ENCODE results near the gene FMN1.

The FMN1 gene

GRCh38 chr15:32786906-32787305, 407.6 kb downstream of the FMN1 start:
- DNase-seq (ENCODE audit: insufficient read length) (no peak), FAIRE-seq (no peak)
- TF ChIP-seq POLR2A (IDR thresholded peaks at IDR 0.05; ENCODE audit: low read depth, low read length) = no peak
- no peak for TF ChIP-seq TAF1 (IDR thresholded peaks at IDR 0.05; ENCODE audit: borderline replicate concordance, low read depth, low read length)
- no peak for TF ChIP-seq POLR2AphosphoS5 (IDR thresholded peaks at IDR 0.05; ENCODE audit: low read depth, low read length)

- no peak for DNase-seq (ENCODE audit: insufficient read length)
- TF ChIP-seq TAF1 (IDR thresholded peaks at IDR 0.05; ENCODE audit: borderline replicate concordance, low read depth, low read length) (no peak), POLR2AphosphoS5 (IDR thresholded peaks at IDR 0.05; ENCODE audit: low read depth, low read length) (no peak), POLR2A (IDR thresholded peaks at IDR 0.05; ENCODE audit: low read depth, low read length) (no peak)
These were observed 409.9 kb downstream of the FMN1 start for GRCh38 chr15:32784581-32784980.

DNA sequence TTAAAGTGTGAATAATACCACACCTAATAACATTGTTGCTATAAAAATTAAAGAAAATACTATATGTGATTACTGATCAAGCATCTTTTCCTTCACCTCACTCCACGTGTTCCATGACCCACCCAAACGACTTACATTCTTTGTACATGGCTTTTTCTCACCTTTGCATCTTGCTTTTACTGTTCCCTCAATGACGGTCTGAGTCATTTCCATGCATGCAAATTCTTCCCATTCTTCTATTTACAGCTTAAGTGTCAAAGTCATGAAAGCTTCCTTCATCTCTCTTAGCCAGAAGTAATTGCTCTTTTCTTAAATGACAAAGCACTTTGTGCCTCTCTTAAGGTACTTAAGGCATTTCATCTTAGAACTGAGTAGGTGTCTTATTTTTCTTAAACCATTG, 412.7 kb downstream of the FMN1 start:
- TF ChIP-seq TAF1 (IDR thresholded peaks at IDR 0.05; ENCODE audit: borderline replicate concordance, low read depth, low read length) = no peak
- TF ChIP-seq POLR2AphosphoS5 (IDR thresholded peaks at IDR 0.05; ENCODE audit: low read depth, low read length) = no peak
- TF ChIP-seq POLR2A (IDR thresholded peaks at IDR 0.05; ENCODE audit: low read depth, low read length) = no peak
- FAIRE-seq = no peak
- no peak for DNase-seq (ENCODE audit: insufficient read length)

More at GRCh38 chr15:32784581-32784980, 409.9 kb downstream of the FMN1 start:
- FAIRE-seq = no peak

DNA sequence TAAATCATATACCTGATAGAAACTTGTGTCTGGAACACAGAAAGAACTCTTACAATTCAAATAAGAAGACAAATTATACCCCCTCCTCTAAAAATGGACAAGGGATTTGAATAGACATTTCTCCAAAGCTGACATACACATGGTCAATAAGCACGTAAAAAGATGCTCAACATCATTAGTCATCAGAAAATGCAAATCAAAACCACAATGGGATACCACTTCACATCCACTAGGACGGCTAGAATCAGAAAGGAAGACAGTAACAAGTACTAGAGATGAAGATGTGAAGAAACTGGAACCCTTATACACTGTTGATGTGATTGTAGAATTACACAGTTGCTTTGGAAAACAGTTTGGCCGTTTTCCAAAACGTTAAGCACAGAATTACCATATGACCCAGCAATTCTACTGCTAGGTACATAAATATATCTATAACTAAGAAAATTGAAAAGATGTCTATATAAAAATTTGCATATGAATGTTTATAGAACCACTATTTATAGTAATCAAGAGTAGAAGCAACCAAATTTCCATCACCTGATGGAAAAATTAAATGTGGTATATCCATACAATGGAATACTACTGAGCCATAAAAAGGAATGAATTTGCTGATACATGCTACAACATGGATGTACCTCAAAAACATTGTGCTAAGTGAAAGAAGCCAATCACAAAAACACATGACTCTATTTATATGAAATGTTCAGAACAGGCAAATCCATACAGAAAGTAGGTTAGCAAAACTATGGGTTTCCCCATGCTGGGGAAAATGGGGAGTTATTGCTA, 415.9 kb downstream of the FMN1 start:
- no peak for FAIRE-seq
- DNase-seq (ENCODE audit: insufficient read length) = no peak
- TF ChIP-seq TAF1 (IDR thresholded peaks at IDR 0.05; ENCODE audit: borderline replicate concordance, low read depth, low read length) (no peak), POLR2A (IDR thresholded peaks at IDR 0.05; ENCODE audit: low read depth, low read length) (no peak), POLR2AphosphoS5 (IDR thresholded peaks at IDR 0.05; ENCODE audit: low read depth, low read length) (no peak)

DNA sequence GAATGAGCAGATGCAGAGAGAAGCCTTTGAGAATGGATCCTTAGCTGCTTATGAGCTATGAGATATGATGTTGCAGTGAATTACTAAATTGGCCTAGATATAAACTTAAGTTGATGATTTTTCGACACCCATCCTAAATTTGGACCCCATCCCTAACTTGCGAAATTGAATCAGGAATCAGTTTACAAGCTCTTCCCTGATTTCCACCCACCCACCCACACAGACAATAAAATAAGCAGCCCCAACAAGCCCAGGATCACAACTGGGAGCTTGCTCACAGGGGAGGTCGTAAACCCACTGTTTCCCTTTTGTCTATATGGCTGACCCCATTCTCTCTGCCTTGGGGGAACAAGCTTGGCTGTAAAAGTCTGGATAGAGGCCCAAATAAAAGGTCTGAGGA, 419.4 kb downstream of the FMN1 start:
- DNase-seq (ENCODE audit: insufficient read length) (no peak), FAIRE-seq (no peak)
- no peak for TF ChIP-seq TAF1 (IDR thresholded peaks at IDR 0.05; ENCODE audit: borderline replicate concordance, low read depth, low read length)
- no peak for TF ChIP-seq POLR2AphosphoS5 (IDR thresholded peaks at IDR 0.05; ENCODE audit: low read depth, low read length)
- no peak for TF ChIP-seq POLR2A (IDR thresholded peaks at IDR 0.05; ENCODE audit: low read depth, low read length)

DNA sequence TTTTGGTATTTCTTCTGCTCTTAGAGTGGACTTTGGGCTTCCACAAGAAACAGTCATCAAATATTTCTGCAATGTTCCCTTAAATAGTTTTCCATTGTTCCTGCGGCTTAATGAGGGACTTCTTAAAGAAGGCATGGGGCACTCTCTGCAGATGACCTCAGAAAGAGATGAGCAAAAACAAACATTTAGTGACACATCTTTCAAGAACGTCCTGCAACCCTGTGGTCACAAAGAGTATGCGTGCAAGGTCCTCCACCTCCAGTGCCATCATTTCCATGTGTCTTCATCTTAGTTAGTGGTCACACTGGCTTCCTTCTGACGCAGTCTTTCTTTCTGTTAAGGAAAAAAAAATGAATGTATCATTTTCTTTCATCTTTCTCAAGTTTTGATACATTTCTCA, 420.5 kb downstream of the FMN1 start:
- no peak for TF ChIP-seq POLR2AphosphoS5 (IDR thresholded peaks at IDR 0.05; ENCODE audit: low read depth, low read length)
- no peak for TF ChIP-seq TAF1 (IDR thresholded peaks at IDR 0.05; ENCODE audit: borderline replicate concordance, low read depth, low read length)
- no peak for TF ChIP-seq POLR2A (IDR thresholded peaks at IDR 0.05; ENCODE audit: low read depth, low read length)
- DNase-seq (ENCODE audit: insufficient read length) = no peak
- FAIRE-seq = no peak

DNA sequence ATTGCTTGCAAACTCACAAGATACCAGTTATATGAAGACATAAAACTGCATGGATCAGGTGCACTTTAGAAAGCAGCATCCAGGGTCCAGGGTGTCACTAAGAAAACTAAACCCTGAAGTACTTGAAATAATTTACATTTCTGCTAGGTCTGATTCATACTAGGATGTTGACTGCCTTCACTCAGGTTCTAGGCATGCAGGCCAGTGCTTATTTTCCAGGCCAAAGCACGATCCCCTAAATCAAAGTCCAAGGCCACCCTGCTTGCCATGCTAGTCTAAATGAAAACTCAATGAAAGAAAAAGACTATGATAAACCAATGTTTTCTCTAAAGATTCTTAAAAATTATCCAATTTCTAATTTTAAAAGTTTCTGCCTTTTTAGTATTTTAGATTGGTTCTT, 427.3 kb downstream of the FMN1 start:
- DNase-seq (ENCODE audit: insufficient read length) (no peak), FAIRE-seq (no peak)
- TF ChIP-seq POLR2A (IDR thresholded peaks at IDR 0.05; ENCODE audit: low read depth, low read length) (no peak), POLR2AphosphoS5 (IDR thresholded peaks at IDR 0.05; ENCODE audit: low read depth, low read length) (no peak), TAF1 (IDR thresholded peaks at IDR 0.05; ENCODE audit: borderline replicate concordance, low read depth, low read length) (no peak)

- DNase-seq (ENCODE audit: insufficient read length) (no peak), FAIRE-seq (peak; percentile 65)
- TF ChIP-seq POLR2AphosphoS5 (IDR thresholded peaks at IDR 0.05; ENCODE audit: low read depth, low read length) (no peak), POLR2A (IDR thresholded peaks at IDR 0.05; ENCODE audit: low read depth, low read length) (no peak), TAF1 (IDR thresholded peaks at IDR 0.05; ENCODE audit: borderline replicate concordance, low read depth, low read length) (no peak)
These were observed 428.4 kb downstream of the FMN1 start for GRCh38 chr15:32766101-32766500.

DNA sequence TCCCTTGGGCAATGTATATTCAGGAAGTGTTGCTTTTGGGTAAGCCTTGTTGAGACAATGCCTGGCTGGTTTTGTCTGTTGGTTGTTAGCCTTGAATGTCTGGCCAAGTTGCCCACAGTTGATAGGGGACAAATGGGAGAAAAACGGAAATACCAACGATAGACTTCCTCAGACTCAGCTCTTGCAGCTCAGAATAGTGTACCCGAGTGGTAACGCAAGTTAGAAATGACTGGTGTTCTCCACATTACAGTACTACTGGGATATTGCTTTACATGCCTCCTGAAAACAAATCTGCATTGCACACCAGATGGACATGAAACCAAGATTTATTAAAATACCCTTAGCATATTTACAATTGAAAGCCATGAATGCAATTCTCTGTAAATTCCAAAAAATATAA, 429.3 kb downstream of the FMN1 start:
- no peak for TF ChIP-seq POLR2A (IDR thresholded peaks at IDR 0.05; ENCODE audit: low read depth, low read length)
- no peak for TF ChIP-seq TAF1 (IDR thresholded peaks at IDR 0.05; ENCODE audit: borderline replicate concordance, low read depth, low read length)
- TF ChIP-seq POLR2AphosphoS5 (IDR thresholded peaks at IDR 0.05; ENCODE audit: low read depth, low read length) = no peak
- FAIRE-seq (no peak), DNase-seq (ENCODE audit: insufficient read length) (no peak)

DNA sequence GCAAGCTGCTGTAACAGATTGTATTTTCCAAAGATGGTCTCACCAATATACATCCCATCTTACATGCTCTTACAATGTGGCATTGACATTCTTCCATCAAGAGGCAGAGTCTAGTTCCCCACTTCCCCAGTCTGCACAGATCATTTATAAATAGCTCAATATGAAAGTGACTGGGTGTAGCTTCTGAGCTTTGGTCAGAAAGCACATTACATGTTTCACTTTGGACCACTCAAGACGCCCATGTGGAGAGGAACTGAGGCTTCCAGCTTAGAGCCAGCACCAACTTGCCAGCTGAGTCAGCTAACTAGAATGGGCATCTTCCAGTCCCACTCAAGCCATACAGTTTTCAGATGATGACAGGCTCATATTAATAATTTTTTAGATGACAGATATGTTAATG, 431.2 kb downstream of the FMN1 start:
- DNase-seq (ENCODE audit: insufficient read length) (peak; percentile 7), FAIRE-seq (no peak)
- no peak for TF ChIP-seq POLR2AphosphoS5 (IDR thresholded peaks at IDR 0.05; ENCODE audit: low read depth, low read length)
- no peak for TF ChIP-seq TAF1 (IDR thresholded peaks at IDR 0.05; ENCODE audit: borderline replicate concordance, low read depth, low read length)
- no peak for TF ChIP-seq POLR2A (IDR thresholded peaks at IDR 0.05; ENCODE audit: low read depth, low read length)

DNA sequence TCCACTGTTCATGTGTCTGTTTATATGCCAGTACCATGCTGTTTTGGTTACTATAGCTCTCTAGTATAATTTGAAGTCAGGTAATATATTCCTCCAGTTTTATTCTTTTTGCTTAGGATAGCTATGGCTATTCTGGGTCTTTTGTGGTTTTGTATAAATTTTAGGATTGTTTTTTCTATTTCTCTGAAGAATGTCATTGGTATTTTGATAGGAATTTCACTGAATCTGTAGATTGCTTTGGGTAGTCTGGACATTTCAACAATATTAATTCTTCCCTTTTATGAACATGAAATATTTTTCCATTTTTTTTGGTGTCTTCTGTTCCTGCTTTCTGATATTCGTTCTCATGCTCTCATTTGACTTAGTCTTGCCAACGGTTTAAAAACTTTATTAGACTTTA, 437.1 kb downstream of the FMN1 start:
- no peak for DNase-seq (ENCODE audit: insufficient read length)
- TF ChIP-seq POLR2A (IDR thresholded peaks at IDR 0.05; ENCODE audit: low read depth, low read length) = no peak
- TF ChIP-seq POLR2AphosphoS5 (IDR thresholded peaks at IDR 0.05; ENCODE audit: low read depth, low read length) = no peak
- TF ChIP-seq TAF1 (IDR thresholded peaks at IDR 0.05; ENCODE audit: borderline replicate concordance, low read depth, low read length) = no peak
- no peak for FAIRE-seq

DNA sequence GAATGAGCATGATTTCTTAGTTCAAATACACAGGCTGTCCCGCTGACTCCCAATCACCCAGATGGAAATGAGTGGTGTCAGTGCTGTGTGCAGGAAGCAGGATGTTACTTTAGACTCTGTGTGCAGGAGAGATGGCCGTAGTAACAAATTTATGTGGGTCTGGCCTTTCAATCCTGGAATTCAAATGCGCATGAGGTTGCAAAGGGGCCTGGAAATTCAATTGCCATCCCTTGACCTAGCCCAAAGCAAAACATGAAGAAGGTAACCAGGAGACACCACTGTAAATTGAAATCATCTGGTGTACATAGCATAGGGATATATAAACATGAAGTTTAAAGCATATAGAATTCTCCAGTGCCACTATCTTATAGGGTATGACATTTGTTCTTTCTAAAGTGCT, 443.5 kb downstream of the FMN1 start:
- FAIRE-seq (no peak), DNase-seq (ENCODE audit: insufficient read length) (no peak)
- TF ChIP-seq TAF1 (IDR thresholded peaks at IDR 0.05; ENCODE audit: borderline replicate concordance, low read depth, low read length) = no peak
- TF ChIP-seq POLR2A (IDR thresholded peaks at IDR 0.05; ENCODE audit: low read depth, low read length) = no peak
- TF ChIP-seq POLR2AphosphoS5 (IDR thresholded peaks at IDR 0.05; ENCODE audit: low read depth, low read length) = no peak

All from GM12892 (cell line).